Stimulated activated memory B cell treated with anti-CD40 and anti-IgM and Interleukin-4, amounts not matched to agents 10 μg/mL and 1 μg/mL and 100 μg/mL, for 72 hours (primary cell): ENCODE measurements around the gene ISCA2.

Experiments used
- ATAC-seq: fragments of 150-1000 bp; cut with Tn5 transposase; 2 replicates; pipeline ENCODE4 v1.10.0; 2021
- H3K27ac Mint-ChIP-seq: one replicate; pipeline ENCODE4 v1.8.0; 2022; ENCODE audit warnings: mild to moderate bottlenecking, mixed read lengths
- H3K27me3 Mint-ChIP-seq: one replicate; pipeline ENCODE4 v1.8.0; 2022; ENCODE audit warnings: mixed read lengths
- H3K36me3 Mint-ChIP-seq: one replicate; pipeline ENCODE4 v1.8.0; 2022; ENCODE audit warnings: mixed read lengths
- H3K4me1 Mint-ChIP-seq: one replicate; pipeline ENCODE4 v1.8.0; 2022; ENCODE audit warnings: mixed read lengths
- H3K4me3 Mint-ChIP-seq: one replicate; pipeline ENCODE4 v1.8.0; 2022; ENCODE audit warnings: mild to moderate bottlenecking, moderate library complexity, mixed read lengths
- H3K9me3 Mint-ChIP-seq: one replicate; pipeline ENCODE4 v1.8.0; 2022; ENCODE audit warnings: mixed read lengths

Gene ISCA2

DNA sequence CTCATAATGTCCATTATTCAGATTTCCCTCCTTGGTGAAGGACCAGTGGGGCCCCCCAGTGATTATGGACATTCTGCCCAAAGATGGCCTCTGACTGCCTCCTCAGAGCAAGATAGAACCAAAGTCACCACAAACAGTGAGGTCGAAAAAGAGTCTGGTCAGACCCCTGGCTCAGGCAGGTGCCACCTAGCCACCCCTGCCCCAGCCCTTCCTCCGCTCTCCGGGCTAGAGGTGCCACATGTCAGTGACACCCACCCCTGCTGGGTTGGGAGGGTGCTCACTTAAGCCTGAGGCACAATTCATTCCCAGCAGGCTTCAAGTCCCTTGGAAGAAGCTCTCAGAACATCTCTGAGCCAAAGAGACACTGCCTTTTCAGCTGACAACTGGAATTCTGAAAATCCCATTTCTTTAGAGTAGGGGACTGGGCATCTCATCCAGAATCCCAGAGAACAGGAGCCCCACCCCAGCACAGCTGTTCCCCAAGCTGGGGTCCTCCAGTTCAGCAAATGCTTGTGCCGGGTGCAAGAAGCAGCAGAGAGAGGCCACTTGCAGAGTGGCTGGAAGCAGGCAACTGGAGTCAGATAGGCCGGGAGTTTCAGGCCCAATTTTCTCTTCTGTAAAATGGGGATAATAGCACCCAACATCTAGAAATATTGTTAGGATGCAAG, 50.3 kb downstream of the ISCA2 start:
- no peaks in the 10 kb centered on the region for H3K9me3 Mint-ChIP-seq
- no peak for ATAC-seq
- H3K36me3 Mint-ChIP-seq, result no peaks in the 10 kb centered on the region
- no peak overlapping the region for H3K27ac Mint-ChIP-seq
- peaks cover 9% of the 10 kb centered on the region for H3K27me3 Mint-ChIP-seq
- no peaks in the 10 kb centered on the region for H3K4me1 Mint-ChIP-seq
- H3K4me3 Mint-ChIP-seq, result no peak overlapping the region

DNA sequence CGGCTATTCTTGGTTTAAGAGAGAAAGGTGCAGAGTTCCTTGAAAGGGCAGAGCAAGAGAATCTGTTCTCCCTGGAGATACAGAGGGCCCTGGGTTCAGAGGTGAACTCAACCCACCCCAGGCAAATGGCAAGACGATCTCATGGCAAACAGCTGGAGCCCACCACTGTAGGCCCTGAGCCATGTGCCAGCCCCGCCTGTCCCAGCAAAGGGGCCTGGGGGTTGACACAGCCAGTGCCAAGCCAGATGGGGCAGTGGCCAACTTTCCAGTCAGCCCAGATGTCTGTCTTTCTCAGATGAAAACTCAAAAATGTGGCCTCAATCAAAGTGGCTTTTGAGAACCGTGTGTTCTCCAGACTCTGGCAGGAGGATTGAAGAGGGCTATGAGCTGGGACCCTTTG, 51.8 kb downstream of the ISCA2 start:
- Mint-ChIP-seq H3K9me3 (no peaks in the 10 kb centered on the region), H3K27me3 (peaks cover 9% of the 10 kb centered on the region), H3K27ac (no peak overlapping the region), H3K36me3 (no peaks in the 10 kb centered on the region), H3K4me1 (no peaks in the 10 kb centered on the region), H3K4me3 (no peak overlapping the region)
- ATAC-seq, result no peak

DNA sequence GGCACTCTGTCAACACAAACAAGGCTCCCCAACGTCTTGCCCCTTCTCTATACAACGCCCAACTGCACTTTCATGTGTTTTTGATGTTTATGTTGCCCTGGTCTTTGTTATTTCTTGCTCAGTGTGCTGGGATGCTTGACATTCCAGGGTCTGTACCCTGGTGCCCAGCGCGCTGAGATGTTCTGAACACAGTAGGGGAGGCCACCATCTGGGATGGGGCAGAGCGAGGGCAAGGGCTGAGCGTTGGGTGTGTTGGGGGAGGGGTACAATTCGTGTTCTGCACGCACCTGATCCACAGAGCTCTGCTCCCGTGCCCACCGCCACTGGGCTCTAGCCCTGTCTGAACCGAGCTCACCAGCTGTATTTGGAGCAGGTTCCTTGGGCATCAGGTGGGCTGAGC, 52.9 kb downstream of the ISCA2 start:
- no peak for ATAC-seq
- Mint-ChIP-seq H3K36me3 (no peaks in the 10 kb centered on the region), H3K9me3 (no peaks in the 10 kb centered on the region), H3K27ac (no peak overlapping the region), H3K4me3 (no peak overlapping the region), H3K27me3 (peaks cover 19% of the 10 kb centered on the region), H3K4me1 (no peaks in the 10 kb centered on the region)
